HUES48 (cell line): ENCODE data around the gene VWA2.

ENCODE experiments used
- H3K27ac ChIP-seq: one replicate; pipeline ENCODE4 v1.7.0; 2013; ENCODE audit warnings: low read depth, low read length, inconsistent platforms
- H3K27me3 ChIP-seq: 2 replicates; pipeline ENCODE4 v1.6.1; 2013; ENCODE audit warnings: mild to moderate bottlenecking, low read length; ENCODE audit not compliant: control insufficient read depth, insufficient read depth
- H3K36me3 ChIP-seq: 2 replicates; pipeline ENCODE4 v1.6.1; 2013; ENCODE audit warnings: low read length; ENCODE audit not compliant: control insufficient read depth, insufficient read depth
- H3K4me1 ChIP-seq: 2 replicates; pipeline ENCODE4 v1.6.1; 2013; ENCODE audit warnings: mild to moderate bottlenecking, low read length; ENCODE audit not compliant: control insufficient read depth, insufficient read depth
- H3K4me3 ChIP-seq: 2 replicates; pipeline ENCODE4 v1.5.1; 2013; ENCODE audit warnings: mild to moderate bottlenecking, low read depth, low read length
- H3K9ac ChIP-seq: 2 replicates; pipeline ENCODE4 v1.6.1; 2013; ENCODE audit warnings: mild to moderate bottlenecking, low read depth, low read length, moderate library complexity
- H3K9me3 ChIP-seq: 2 replicates; pipeline ENCODE4 v1.6.1; 2013; ENCODE audit warnings: low read length; ENCODE audit not compliant: control insufficient read depth, insufficient read depth

Gene VWA2

DNA sequence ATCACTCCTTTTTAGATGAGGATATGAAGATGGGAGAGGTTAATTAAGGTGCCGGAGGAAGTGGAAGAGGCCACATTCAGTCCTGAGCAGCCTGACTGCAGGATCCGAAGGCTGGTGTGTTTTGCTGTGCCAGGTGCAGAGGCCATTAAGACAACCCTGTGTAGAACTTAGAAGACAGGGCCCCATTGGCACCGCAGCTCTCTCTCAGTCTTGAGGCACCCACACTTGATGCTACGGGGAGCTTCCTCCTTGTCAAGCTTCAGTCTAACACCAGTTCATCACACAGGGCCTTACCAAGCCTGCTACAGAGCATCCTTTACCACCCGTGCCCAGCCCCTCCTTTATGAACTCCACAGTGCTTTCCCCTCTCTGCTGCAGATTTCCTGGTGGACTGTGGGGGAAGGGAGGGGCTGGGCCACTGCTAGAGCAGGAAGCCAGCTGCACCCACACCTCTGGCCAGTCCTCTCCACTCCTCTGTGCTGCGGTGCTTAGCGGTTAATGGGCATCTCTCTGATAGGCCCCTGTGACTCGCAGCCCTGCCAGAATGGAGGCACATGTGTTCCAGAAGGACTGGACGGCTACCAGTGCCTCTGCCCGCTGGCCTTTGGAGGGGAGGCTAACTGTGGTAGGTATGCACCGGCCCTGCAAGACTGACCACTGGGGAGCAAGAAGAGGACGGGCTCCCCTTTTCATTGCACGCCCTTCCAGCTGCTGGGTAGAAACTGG, 45.5 kb downstream of the VWA2 start:
- Histone ChIP-seq H3K9ac (no peak overlapping the region), H3K4me3 (no peak overlapping the region), H3K27ac (no peak overlapping the region), H3K4me1 (no peaks in the 10 kb centered on the region), H3K27me3 (no peaks in the 10 kb centered on the region), H3K36me3 (no peaks in the 10 kb centered on the region), H3K9me3 (no peaks in the 10 kb centered on the region)

- Histone ChIP-seq H3K36me3 (no peaks in the 10 kb centered on the region), H3K27ac (no peak overlapping the region), H3K4me3 (no peak overlapping the region), H3K27me3 (no peaks in the 10 kb centered on the region), H3K4me1 (no peaks in the 10 kb centered on the region), H3K9me3 (no peaks in the 10 kb centered on the region), H3K9ac (no peak overlapping the region)
These were observed 46.9 kb downstream of the VWA2 start for GRCh38 chr10:114285961-114286441.

GRCh38 chr10:114286921-114287320, 47.9 kb downstream of the VWA2 start:
- Histone ChIP-seq H3K9me3 (no peaks in the 10 kb centered on the region), H3K27ac (no peak overlapping the region), H3K27me3 (no peaks in the 10 kb centered on the region), H3K4me3 (no peak overlapping the region), H3K36me3 (no peaks in the 10 kb centered on the region), H3K9ac (no peak overlapping the region), H3K4me1 (no peaks in the 10 kb centered on the region)

GRCh38 chr10:114288424-114289095, 49.5 kb downstream of the VWA2 start:
- Histone ChIP-seq H3K27me3 (no peaks in the 10 kb centered on the region), H3K36me3 (no peaks in the 10 kb centered on the region), H3K9me3 (no peaks in the 10 kb centered on the region), H3K9ac (no peak overlapping the region), H3K4me3 (no peak overlapping the region), H3K27ac (no peak overlapping the region), H3K4me1 (no peaks in the 10 kb centered on the region)

- no peaks in the 10 kb centered on the region for H3K4me1 ChIP-seq
- H3K27me3 ChIP-seq, result no peaks in the 10 kb centered on the region
- no peak overlapping the region for H3K27ac ChIP-seq
- H3K9me3 ChIP-seq, result no peaks in the 10 kb centered on the region
- no peaks in the 10 kb centered on the region for H3K36me3 ChIP-seq
- no peak overlapping the region for H3K9ac ChIP-seq
- H3K4me3 ChIP-seq, result no peak overlapping the region
These were observed 50.0 kb downstream of the VWA2 start for GRCh38 chr10:114289096-114289436.

- H3K27ac ChIP-seq, result no peak overlapping the region
- H3K27me3 ChIP-seq, result no peaks in the 10 kb centered on the region
- no peak overlapping the region for H3K9ac ChIP-seq
- H3K36me3 ChIP-seq, result no peaks in the 10 kb centered on the region
- no peak overlapping the region for H3K4me3 ChIP-seq
- no peaks in the 10 kb centered on the region for H3K4me1 ChIP-seq
- H3K9me3 ChIP-seq, result no peaks in the 10 kb centered on the region
These were observed 51.0 kb downstream of the VWA2 start for GRCh38 chr10:114290038-114290437.

DNA sequence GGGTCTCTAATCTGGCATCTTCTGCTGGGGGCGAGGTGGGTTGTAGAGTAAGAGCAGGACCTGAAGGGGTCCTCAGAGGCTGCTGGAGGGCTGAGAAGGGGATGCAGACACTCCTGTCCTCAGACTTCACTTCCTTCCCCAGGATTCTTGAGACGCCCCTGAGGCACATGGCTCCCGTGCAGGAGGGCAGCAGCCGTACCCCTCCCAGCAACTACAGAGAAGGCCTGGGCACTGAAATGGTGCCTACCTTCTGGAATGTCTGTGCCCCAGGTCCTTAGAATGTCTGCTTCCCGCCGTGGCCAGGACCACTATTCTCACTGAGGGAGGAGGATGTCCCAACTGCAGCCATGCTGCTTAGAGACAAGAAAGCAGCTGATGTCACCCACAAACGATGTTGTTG, 52.0 kb downstream of the VWA2 start:
- H3K27ac ChIP-seq, result no peak overlapping the region
- H3K4me1 ChIP-seq, result no peaks in the 10 kb centered on the region
- peaks cover 5% of the 10 kb centered on the region; the same call in 1 of the 2 replicates for H3K9me3 ChIP-seq
- no peak overlapping the region for H3K9ac ChIP-seq
- no peaks in the 10 kb centered on the region for H3K27me3 ChIP-seq
- H3K36me3 ChIP-seq, result no peaks in the 10 kb centered on the region
- no peak overlapping the region for H3K4me3 ChIP-seq

DNA sequence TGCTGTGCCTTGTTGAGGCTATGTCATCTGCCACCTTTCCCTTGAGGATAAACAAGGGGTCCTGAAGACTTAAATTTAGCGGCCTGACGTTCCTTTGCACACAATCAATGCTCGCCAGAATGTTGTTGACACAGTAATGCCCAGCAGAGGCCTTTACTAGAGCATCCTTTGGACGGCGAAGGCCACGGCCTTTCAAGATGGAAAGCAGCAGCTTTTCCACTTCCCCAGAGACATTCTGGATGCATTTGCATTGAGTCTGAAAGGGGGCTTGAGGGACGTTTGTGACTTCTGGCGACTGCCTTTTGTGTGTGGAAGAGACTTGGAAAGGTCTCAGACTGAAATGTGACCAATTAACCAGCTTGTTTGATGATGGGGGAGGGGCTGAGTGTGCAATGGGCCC, 52.5 kb downstream of the VWA2 start:
- Histone ChIP-seq H3K27ac (no peak overlapping the region), H3K36me3 (peaks cover 3% of the 10 kb centered on the region; the same call in 1 of the 2 replicates), H3K4me3 (no peak overlapping the region), H3K27me3 (no peaks in the 10 kb centered on the region), H3K4me1 (no peaks in the 10 kb centered on the region), H3K9me3 (peaks cover 5% of the 10 kb centered on the region; the same call in 1 of the 2 replicates), H3K9ac (no peak overlapping the region)

DNA sequence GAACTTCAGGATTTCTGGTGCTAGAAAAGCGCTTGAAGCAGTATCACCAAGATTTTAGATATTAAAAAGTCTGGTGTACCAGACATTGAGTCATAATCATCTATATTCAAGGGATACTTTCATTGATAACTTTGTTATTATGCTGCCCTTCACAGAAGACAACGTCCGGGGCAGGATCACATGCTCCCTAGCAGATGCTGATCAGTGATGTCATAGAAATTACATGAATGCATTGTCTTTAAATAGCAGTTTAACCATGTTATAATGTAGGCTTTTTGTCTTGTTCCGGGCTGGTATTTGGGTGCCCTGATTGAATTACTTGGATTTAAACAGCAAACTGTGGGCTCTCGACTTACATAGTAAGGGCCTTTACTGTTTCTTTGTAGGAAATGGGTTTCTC, 54.0 kb downstream of the VWA2 start:
- peaks cover 5% of the 10 kb centered on the region; the same call in 1 of the 2 replicates for H3K9me3 ChIP-seq
- no peak overlapping the region for H3K27ac ChIP-seq
- H3K4me1 ChIP-seq, result no peaks in the 10 kb centered on the region
- no peaks in the 10 kb centered on the region for H3K27me3 ChIP-seq
- H3K9ac ChIP-seq, result no peak overlapping the region
- peaks cover 4% of the 10 kb centered on the region; the same call in 1 of the 2 replicates for H3K36me3 ChIP-seq
- H3K4me3 ChIP-seq, result no peak overlapping the region

DNA sequence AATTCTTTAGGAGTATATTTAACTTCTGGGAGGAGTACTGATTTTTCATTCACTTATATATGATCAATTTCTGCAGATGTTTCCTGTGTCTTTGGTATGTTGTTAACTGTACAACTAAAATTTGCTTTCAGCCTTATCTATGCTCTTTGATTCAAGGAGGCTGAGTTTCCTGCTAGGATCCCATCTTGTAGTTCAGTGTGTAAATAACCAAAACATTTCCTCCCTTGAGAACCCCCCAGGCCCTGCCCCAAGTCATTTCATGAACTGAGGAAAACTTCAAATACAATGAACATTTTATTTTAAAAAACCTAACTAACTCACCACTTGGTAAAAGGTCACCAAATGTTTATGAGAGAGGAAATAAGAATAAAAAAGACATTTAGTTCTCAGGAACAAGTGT, 55.5 kb downstream of the VWA2 start:
- H3K4me1 ChIP-seq, result no peaks in the 10 kb centered on the region
- peaks cover 5% of the 10 kb centered on the region; the same call in 1 of the 2 replicates for H3K9me3 ChIP-seq
- peaks cover 4% of the 10 kb centered on the region; the same call in 1 of the 2 replicates for H3K36me3 ChIP-seq
- no peak overlapping the region for H3K4me3 ChIP-seq
- no peaks in the 10 kb centered on the region for H3K27me3 ChIP-seq
- no peak overlapping the region for H3K9ac ChIP-seq
- no peak overlapping the region for H3K27ac ChIP-seq

- no peaks in the 10 kb centered on the region for H3K27me3 ChIP-seq
- no peak overlapping the region for H3K9ac ChIP-seq
- H3K27ac ChIP-seq, result no peak overlapping the region
- H3K36me3 ChIP-seq, result peaks cover 4% of the 10 kb centered on the region; the same call in 1 of the 2 replicates
- H3K9me3 ChIP-seq, result peaks cover 5% of the 10 kb centered on the region; the same call in 1 of the 2 replicates
- no peak overlapping the region for H3K4me3 ChIP-seq
- H3K4me1 ChIP-seq, result no peaks in the 10 kb centered on the region
These were observed 56.3 kb downstream of the VWA2 start for GRCh38 chr10:114295393-114295792.
